T-helper 9 cell (primary cell): ENCODE measurements around the gene CARD14.
"Not testable (repeated sequence)": the region's sequence is repeated elsewhere in the genome, so short reads cannot be mapped to it uniquely, and the experiment has no call there.

Experiments used
- DNase-seq: peaks from one replicate; pipeline ENCODE4 v3.0.0-alpha.2; 2020

CARD14 gene

DNA sequence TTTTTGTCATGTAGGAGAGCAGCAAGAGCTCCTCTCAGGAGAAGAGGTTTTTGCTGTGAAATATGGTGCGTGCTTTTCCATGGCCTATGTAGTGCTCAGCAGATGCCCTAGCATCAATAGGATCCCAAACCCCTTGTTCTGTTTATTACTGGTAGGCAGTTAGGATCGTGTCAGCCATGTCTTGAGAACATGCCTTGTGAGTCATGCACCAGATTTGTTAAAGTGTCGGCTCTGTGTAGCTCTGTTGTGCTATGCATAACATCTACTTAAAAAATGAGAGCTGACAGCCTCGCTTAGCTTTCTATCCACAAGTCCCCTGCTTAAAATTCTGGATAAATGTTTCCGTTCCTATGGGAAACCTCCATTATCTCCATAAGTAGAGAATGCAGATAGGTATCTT is 18.5 kb upstream of the CARD14 start:
- no peak for DNase-seq

DNA sequence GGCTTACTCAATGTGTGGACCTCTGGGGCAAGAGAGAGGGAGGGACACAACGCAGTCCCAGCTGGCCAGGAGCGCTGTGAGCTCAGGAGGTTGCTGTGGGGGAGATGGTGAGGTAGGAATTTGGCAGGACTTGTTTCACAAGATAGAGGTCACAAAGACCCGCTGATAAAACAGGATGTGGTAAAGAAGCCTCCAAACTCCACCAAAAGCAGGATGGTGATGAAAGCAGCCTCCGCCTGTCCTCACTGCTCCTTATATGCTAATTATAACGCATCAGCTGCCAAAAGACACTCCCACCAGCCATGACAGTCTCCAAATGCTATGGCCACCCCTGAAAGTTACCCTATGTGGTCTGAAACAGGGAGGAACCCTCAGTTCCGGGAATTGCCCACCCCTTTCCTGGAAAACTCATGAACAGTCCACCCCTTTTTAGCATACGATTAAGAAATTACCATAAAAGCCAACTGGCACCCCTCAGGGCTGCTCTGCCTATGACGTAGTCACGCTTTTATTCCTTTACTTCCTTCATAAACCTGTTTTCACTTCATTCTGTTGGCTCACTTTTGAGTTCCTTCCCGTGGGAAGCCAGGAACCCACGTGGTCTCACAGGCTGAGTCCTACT is 17.6 kb upstream of the CARD14 start:
- no peak for DNase-seq

DNA sequence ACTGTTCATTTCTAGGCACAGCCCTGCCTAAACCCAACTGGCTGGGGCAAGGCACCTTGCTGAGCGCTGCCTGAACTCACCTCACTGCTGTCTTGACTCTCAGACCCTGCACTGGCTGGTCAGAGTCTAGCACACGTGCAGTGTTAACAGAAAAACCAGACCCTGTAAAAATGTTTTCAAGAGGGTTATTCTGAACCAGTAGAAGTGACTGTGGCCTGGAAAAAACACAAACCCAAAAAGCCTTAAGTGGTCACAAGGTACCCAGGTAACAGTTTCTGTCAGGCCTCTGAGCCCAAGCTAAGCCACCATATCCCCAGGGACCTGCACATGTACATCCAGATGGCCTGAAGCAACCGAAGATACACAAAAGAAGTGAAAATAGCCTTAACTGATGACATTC is 16.8 kb upstream of the CARD14 start:
- no peak for DNase-seq

DNA sequence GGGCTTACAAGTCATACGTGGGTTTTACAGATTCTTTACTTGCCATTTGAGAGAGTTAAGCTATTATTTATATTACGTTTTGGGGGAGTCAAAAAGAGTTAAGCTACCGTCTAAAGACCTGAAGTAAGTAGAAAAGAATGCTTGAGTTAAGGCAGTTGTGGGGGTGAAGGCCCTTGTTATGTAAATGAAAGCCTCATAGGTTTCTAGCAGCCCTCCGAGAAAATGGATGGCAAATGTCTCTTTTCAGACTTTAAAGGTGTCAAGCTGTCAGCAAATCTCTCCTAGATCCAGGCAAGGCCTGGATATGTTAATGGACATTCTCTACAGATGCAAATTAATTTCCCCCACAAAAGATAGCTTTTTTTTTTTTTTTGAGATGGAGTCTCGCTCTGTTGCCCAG is 15.7 kb upstream of the CARD14 start:
- no peak for DNase-seq

DNA sequence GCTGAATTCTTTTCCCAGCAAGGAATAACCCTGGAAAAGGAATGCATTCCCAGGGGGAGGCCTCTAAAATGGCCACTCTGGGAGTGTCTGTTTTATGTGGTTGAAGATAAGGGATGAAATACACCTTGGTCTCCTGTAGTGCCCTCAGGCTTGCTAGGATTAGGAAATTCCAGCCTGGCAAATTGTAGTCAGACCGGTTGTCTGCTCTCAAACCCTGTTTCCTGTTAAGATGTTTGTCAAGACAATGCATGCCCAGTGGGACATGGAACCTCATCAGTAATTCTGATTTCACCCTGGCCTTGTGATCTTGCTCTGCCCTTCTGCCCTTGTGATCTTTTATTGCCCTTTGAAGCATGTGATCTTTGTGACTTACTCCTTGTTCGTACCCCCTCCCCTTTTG is 14.2 kb upstream of the CARD14 start:
- not testable (repeated sequence) for DNase-seq

DNA sequence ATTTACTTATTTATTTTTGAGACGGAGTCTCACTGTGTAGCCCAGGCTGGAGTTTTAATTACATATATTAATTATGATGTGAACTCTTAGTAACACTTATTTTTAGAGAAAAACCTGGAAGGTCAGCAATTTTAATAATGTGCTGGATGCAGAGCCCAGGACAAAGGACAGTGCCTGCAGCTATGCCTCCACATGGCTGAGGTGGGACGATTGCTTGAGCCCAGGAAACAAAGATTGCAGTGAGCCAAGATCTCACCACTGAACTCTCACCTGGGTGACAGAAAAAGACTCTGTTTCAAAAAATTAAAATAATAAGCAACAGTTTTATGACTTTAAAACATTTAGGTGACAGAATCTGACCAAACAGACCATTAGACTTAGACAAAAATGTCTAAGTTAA is 11.0 kb upstream of the CARD14 start:
- no peak for DNase-seq

DNA sequence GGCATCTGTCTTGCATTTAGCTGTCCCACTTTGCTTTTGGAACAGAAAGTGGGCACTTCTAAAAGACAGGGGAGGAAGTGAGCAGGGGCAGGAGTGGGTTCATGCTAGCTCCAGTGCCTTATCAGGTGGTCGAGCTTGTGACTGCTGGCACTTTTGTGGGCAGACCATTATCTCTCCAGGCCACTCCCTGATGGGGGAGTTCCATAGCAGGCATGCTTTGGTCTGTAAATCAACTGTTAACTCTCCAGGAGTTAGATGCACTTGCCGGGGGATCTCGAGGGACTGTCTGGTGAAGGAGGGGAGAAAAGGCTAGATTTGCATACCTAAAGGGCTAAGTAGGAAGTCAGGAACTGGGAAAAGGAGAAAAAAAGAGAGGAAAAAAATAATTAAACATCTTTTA is 9.3 kb upstream of the CARD14 start:
- no peak for DNase-seq

DNA sequence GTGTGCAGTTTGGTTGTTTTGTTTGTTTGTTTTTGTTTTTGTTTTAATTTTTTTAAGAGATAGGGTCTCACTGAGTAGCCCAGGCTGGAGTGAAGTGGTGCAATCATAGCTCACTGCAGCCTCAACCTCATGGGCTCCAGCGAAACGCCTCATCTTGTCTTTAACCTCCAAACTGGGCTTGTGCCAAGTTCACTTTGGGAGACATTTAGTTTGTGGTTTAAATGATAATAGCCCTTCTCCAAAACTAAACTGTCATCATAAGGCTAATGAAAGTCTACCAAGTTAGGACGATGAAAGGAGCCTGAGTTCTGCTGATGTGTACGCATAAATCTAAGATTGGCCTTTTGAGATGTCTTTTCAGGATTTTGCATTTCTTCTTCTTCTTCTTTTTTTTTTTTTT is 6.5 kb upstream of the CARD14 start:
- DNase-seq, result no peak

DNA sequence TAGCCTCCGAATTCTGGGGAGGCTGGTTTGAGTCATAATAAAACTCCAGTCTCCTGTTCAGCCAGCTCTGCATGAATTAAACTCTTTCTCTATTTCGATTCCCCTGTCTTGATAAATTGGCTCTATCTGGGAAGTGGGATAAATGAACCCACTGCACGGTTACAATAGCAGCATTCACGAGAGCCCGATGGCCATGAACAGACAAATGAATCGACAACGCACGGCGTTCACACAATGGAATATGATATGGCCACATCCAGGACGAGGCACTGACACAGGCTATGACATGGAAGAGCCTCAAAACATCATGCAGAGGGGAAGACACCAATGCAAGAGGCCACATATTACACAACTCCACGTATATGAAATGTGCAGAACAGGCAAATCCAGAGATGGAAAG is 5.6 kb upstream of the CARD14 start:
- DNase-seq, result no peak

DNA sequence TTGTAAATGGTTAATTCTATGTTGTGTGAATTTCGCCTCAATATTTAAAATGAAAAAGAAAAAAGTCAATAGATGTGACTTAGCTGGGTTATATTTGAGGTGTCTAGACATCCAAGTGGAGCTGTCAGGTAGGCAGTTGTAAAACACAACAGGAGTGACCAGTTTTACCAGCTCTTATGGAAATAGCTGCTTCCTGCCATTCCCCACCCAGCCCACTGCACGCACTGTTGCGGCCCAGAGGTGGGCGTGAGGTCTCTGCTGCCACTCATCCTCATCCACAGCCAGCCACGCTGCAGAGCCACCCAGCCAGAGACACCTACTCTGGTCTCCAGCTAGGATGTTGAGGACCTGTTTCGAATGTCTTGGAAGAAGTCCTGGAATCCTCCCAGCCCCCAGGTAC is 3.4 kb upstream of the CARD14 start:
- no peak for DNase-seq

DNA sequence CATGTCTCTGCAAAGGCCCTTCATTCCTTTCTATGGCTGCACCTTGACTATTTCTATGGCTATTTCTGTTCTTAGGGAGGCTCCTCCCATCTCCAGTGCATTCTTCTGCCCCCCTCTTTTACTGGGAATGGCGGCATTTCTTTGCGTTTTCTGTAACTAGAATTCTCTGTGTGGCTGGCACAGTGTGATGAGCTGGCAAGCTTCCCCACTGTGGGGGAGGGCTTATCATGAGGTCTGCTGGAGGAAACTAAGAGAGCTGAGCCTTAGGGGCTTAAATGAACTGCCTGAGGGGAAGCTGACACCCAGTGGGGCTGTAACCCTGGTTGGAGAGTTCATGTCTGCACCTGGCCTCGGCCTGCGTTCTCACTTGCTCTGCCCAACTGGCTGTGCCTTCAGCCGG is 1.5 kb upstream of the CARD14 start:
- DNase-seq, result no peak

DNA sequence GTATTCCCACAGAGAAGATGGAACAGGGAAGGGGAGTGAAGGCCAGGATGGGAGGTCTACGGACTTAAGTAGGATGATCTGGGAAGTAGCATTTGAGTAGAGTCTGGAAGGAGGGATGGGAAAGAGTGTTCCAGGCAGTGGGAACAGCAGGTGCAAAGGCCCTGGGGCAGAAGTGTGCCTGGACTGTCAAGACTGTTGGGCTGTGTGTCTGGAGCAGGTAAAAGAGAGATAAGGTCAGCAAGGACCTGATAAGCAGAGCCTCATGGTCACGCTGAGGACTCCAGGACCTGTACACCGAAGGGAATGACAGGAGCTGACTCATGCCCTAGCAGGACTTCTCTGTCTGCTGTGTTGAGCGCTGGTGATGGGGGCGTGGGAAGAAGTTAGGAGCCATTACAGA is 723 bp upstream of the CARD14 start:
- no peak for DNase-seq

DNA sequence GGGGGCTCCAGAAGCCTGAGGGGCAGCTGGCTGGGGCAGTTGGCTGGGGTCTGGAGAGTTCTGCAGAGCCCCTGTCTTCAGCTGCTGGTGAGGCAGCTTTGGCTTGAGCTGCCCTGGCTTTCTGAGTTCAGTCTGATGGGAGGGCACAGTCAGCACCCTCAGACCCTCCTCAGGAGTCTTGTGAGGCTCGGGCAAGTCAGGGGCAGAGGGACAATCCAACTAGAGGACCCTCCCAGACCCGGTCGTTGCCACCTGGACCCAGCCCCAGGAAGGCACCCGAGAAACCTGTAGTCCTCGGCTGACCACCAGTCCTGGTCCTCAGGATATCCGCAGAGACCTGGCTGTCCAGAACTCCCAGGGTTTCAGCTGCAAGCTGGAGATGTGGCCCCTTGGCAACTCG is 1.9 kb downstream of the CARD14 start:
- no peak for DNase-seq

DNA sequence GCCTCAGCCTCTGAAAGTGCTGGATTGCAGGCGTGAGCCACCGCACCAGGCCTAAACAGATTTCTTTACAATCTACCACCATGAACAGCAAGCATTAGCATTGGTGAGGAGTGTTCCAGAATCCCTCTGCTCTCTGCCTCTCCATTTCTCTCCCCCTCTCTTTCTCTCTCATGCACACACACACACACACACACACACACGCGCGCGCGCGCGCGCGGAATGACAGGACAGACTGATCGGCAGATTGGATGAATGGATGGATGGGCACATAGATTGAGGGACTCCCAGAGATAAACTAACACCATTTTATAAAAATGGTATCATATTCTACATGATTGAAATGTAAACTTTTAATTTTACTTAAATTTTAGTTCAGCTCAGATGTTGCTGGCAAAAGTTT is 3.3 kb downstream of the CARD14 start:
- no peak for DNase-seq

DNA sequence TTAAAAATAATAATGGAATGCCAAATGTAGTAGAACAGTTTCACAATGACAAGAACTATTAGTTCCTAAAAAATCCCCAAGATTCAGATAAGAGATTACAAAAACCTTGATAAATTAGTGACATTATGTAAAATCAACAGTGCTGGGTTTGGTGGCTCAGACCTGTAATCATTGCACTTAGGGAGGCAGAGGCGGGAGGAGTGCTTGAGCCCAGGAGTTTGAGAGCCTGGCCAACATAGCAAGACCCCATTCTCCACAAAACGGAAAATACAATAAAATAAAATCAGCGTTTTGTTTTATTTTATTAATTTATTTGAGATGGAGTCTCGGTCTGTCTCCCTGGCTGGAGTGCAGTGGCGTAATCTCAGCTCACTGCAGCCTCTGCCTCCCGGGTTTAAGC is 4.1 kb downstream of the CARD14 start:
- DNase-seq, result no peak

DNA sequence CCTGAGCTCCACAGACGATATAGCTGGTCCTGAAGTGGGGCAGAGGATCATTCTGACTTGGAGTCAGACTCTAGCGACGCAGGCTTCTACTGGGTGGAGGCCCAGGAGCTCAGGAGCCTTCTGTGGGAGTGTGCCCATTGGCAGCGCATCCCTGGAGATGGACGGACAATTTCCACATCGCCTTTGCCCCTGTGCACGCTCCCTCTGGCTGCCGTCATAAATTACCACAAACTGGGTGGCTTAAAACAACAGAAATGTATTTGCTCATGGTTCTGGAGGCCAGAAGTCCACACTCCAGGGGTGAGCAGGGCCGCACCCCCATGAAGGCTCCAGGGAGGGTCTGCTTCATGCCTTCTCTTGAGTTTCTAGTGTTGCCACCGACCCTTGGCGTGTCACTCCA is 6.9 kb downstream of the CARD14 start:
- no peak for DNase-seq

DNA sequence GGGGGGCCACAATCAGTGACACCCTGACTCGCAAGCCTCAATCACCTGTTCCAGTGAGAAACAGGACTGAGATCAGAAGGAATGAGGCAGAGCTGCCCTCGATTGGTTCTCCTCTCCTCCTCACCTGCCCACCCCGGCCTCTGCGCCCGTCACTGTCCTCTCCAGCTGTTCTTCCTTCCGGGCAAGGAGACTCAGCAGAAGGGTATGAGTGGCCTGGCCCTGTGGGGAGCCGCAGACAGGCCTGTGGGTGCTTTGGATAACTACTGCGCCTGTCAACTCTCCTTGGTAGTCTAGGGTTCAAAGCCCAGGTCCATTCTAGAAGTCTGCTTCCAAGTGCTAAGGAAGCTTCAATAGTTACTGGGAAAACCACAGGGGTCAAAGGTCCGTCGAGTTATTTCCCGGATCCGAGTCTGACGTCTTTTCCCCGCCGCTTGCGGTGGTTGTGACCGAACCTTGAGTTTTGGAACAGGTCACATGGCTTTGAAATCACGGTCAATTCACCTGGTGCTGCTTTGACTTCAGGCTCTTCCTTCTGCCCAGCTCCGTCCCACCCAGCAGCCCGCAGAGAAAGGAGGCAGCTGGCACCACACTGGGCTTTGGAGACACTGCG is 8.3 kb downstream of the CARD14 start:
- DNase-seq, result no peak

DNA sequence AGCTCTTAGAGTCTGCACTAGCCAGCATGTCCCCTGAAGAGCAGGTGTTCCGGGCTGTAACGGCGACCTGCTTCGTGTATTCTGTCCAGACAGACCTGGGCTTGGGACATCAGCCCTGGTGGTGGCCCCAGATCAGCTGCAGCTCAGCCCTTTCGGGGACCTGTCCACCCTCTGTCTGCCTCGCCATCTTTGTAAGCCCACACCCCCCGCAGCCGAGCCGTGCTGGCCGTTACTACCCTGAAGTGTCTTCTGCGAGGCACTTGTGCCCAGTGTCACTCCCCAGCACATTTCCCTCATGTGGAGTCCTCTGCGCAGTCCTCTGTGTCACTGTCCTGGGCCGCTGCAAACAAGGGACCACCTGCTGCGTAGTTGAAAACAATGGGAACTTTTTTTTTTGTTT is 10.4 kb downstream of the CARD14 start:
- no peak for DNase-seq

DNA sequence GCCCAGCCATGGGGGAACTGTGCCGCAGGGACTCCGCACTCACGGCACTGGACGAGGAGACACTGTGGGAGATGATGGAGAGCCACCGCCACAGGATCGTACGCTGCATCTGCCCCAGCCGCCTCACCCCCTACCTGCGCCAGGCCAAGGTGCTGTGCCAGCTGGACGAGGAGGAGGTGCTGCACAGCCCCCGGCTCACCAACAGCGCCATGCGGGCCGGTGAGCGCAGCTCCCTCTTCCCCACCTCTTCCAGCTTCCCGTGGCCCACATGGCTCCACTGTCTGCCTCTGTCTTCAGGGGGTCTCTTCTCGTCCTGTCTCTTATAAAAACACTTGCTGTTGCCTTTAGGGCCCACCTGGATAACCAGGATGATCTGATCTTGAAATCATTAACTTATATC is 11.6 kb downstream of the CARD14 start:
- no peak for DNase-seq

DNA sequence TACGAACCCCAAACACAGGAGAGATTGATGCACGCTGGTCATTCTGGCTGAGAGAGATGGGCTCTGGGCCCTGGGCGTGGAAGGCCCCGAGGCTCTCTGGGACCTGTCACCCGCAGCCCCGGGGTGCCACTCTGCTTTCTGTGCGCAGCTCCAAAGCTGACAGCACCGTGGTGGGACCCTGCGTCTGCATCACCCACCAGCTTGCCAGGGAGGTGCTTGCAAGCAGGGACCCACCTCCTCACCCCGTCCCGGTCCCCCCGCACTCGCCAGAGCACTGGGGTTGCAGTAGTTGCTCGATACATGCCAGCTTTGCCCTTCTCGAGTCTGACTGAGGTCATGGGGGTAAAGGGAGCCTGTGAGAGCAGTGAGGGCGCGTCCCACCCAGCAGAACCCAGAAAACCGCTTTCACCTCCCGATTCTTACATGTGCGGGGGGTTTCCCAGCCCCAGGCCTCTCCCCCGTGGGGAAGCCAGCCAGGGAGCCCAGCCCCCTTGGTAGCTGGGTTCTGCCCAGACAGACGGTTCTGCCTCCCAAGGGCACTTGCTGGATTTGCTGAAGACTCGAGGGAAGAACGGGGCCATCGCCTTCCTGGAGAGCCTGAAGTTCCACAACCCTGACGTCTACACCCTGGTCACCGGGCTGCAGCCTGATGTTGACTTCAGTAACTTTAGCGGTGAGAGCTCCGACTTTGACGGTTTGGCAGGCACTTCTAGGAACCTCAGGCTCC is 12.5 kb downstream of the CARD14 start:
- no peak for DNase-seq

DNA sequence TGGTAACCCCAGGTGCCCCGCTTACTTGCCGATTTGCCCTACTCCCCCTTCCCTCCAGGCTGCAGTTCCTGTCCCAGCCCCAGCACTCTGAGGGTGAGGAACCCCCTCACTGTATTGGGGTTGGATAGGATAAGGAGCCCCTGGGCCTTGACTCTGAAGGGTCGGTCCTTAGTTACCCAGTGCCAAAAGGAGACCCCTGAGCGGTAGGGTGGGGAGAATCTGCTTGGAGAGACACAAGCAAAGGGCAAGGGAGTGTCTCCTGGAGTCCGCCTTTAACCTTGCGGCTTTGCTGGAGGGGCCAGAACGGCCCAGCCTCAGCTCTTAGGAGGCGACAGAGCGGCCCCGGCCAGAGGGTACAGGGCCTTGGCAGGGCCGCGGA is 13.0 kb downstream of the CARD14 start:
- no peak for DNase-seq

DNA sequence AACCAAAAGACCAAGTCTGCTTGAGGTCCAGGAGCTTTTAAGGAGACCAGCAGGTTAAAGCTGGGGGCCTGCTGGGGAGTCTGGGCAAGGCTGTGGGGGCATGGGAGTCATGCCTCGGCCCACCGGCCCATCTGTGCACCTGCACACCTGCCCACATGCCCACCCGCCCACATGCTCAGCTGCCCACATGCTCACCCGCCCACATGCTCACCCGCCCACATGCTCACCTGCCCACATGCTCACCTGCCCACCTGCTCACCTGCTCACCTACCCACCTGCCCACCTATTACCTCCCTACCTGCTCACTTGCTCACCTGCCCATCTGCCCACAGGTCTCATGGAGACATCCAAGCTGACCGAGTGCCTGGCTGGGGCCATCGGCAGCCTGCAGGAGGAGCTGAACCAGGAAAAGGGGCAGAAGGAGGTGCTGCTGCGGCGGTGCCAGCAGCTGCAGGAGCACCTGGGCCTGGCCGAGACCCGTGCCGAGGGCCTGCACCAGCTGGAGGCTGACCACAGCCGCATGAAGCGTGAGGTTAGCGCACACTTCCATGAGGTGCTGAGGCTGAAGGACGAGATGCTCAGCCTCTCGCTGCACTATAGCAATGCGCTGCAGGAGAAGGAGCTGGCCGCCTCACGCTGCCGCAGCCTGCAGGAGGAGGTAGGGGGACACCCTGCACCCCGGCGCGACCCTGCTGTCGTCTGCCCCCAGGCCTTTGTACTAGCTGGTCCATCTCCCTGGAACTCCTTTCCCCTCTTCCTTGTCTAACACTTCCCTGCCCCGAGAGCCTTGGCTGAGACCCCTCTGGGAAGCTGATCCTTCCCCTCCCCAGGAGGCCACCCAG is 14.0 kb downstream of the CARD14 start:
- no peak for DNase-seq

DNA sequence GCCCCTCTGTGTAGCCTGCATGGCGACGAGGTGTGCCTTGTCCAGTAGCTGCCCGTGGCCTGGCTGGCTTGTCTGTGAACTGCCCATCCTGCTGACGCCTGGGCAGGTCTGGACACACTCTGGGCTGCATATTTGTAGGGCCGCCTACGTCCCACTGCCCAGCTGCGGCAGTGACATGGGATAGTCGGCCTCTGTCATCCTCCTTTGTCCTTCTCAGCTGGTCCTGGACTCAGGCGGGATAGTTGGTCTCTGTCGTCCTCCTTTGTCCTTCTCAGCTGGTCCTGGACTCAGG is 14.5 kb downstream of the CARD14 start:
- no peak for DNase-seq

DNA sequence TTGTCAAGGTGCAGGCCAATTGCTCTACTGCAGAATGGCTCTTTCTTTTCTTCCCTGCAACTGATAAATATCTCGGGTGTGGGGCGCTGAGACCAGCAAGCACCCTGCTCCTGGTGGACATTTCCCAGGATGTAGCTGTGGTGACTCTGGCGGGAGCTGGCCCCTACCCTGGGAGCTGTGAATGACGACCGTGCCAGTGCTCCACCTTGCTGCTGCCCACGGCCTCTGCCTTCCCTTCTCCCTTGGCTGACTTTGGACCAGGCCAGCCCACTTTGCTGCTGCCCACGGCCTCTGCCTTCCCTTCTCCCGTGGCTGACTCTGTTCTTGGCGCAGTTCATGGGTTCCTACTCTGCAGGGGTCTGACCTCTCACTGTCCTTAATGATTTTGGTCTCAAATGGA is 16.1 kb downstream of the CARD14 start:
- no peak for DNase-seq
